OCI-LY1 (cell line): ENCODE measurements around the gene IGFBP7.

Experiments
- EZH2 ChIP-seq: fragments of 200-600 bp; sonication (generic), shearing (Covaris generic); IDR thresholded peaks from 2 replicates; pipeline ENCODE4 v1.8.0; 2017; ENCODE audit warnings: borderline replicate concordance, mixed run types, mild to moderate bottlenecking, antibody characterized with exemption, low read length, moderate library complexity, mixed read lengths
- TF ChIP-seq, protein P1 (sequence below): fragments of 200-600 bp; sonication (generic), shearing (Covaris generic); IDR thresholded peaks from 2 replicates; pipeline ENCODE4 v1.5.1; 2017; ENCODE audit warnings: mild to moderate bottlenecking, antibody characterized with exemption, low read length, moderate library complexity, mixed read lengths

DNA sequence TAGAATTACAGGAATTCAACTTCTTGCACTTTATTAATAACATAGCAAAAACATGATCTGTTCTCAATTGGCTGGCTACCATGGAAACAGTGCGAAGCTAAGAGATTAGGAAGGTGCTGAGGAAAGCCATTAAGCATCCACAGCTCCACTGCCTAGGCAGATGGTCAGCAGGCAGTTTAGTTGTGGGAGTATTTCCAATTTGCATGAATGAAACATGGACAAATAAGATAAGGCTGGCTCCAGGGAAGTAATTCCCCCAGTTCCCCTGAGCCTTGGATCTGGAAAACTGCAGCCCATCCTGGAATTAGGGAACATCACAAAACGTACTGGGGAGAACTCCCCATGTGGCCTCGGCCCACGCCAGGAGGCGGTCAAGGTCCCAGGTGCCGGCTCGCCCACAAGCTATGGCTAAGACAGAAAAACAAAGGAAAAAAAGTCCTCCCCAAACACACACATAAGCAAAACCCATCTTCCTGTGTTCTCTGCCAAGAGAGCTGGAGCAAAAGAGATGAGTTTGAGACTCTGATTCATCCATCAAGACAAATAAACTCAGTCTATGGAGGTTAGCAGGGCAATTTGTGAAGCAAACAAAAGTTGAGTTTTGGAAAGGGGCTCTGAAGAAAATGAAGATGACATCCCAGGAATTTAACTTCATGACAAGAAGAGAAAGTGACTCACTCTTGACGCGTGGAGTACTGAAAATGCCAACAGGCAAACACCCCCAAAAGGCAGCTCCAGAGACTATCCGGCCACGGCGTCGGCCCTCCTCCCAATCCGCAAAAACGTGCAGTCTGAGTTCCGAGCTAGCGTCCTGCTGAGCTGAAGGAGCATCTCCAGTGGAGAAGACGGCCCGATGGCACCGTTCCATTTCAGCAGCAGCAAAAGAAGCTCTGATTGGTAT is 45.1 kb downstream of the IGFBP7 start:
- no peak for TF ChIP-seq EZH2
- TF ChIP-seq, protein P1, sequence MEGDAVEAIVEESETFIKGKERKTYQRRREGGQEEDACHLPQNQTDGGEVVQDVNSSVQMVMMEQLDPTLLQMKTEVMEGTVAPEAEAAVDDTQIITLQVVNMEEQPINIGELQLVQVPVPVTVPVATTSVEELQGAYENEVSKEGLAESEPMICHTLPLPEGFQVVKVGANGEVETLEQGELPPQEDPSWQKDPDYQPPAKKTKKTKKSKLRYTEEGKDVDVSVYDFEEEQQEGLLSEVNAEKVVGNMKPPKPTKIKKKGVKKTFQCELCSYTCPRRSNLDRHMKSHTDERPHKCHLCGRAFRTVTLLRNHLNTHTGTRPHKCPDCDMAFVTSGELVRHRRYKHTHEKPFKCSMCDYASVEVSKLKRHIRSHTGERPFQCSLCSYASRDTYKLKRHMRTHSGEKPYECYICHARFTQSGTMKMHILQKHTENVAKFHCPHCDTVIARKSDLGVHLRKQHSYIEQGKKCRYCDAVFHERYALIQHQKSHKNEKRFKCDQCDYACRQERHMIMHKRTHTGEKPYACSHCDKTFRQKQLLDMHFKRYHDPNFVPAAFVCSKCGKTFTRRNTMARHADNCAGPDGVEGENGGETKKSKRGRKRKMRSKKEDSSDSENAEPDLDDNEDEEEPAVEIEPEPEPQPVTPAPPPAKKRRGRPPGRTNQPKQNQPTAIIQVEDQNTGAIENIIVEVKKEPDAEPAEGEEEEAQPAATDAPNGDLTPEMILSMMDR = no peak
